AG04449 (cell line): ENCODE data around the gene GRAMD4.

ENCODE experiments used
- CTCF ChIA-PET: fragments of 350-600 bp; formaldehyde crosslinking; extraction: SDS; loops from one replicate; lab custom pipeline; 2021; ENCODE audit warnings: antibody characterized with exemption; lab: Yijun Ruan, JAX
- POLR2A ChIA-PET: fragments of 400-600, 350-600 bp; formaldehyde crosslinking; extraction: SDS; loops from one replicate; lab custom pipeline; 2020; ENCODE audit warnings: antibody characterized with exemption, inconsistent platforms; lab: Yijun Ruan, JAX
- DNase-seq: peaks from one replicate; pipeline ENCODE4 v3.0.0-alpha.2; 2010; ENCODE audit warnings: low read depth, low spot score
- H3K4me3 ChIP-seq: 2 replicates; pipeline ENCODE4 v1.5.1; 2011; ENCODE audit warnings: low read depth, mild to moderate bottlenecking, control low read depth, low read length
- TF ChIP-seq, protein P1 (sequence below): IDR thresholded peaks from one replicate; pipeline ENCODE4 v1.5.1; 2011; ENCODE audit warnings: mild to moderate bottlenecking, moderate library complexity, low read length, control low read depth, inconsistent platforms; ENCODE audit not compliant: insufficient read depth; ENCODE audit errors: missing control alignments

The GRAMD4 gene

DNA sequence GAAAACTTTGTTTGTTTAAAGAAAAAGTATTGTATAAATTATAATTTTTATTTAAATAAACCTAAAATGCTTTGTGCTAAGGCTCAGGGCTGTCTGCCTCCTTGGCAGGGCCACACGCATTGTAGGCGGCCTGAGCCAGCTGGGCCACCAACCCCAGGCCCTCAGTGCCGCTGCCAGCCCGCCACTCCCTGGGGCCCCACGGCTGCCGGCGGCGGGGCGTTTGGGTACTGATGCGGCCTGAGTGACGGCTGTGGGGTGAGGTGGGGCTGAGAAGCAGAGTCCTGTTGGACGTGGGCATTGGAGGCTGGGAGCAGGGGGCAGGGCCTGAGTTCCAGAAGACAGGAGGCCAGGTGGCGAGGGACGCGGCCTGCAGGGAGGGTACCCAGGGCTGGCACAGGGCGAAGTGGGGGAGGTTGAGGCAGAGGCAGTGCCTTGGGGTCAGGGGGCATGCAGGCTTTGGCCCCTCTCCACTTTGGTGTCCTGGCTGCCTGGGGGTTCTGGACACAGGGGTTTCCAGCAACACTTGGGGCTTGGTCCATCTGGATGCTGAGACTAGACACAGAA lies 59.6 kb downstream of the GRAMD4 start:
- TF ChIP-seq, protein P1, sequence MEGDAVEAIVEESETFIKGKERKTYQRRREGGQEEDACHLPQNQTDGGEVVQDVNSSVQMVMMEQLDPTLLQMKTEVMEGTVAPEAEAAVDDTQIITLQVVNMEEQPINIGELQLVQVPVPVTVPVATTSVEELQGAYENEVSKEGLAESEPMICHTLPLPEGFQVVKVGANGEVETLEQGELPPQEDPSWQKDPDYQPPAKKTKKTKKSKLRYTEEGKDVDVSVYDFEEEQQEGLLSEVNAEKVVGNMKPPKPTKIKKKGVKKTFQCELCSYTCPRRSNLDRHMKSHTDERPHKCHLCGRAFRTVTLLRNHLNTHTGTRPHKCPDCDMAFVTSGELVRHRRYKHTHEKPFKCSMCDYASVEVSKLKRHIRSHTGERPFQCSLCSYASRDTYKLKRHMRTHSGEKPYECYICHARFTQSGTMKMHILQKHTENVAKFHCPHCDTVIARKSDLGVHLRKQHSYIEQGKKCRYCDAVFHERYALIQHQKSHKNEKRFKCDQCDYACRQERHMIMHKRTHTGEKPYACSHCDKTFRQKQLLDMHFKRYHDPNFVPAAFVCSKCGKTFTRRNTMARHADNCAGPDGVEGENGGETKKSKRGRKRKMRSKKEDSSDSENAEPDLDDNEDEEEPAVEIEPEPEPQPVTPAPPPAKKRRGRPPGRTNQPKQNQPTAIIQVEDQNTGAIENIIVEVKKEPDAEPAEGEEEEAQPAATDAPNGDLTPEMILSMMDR, result no peak
- CTCF ChIA-PET, result no interaction called here
- H3K4me3 ChIP-seq, result no peak overlapping the region
- no peak for DNase-seq
- POLR2A ChIA-PET, result no interaction called here

DNA sequence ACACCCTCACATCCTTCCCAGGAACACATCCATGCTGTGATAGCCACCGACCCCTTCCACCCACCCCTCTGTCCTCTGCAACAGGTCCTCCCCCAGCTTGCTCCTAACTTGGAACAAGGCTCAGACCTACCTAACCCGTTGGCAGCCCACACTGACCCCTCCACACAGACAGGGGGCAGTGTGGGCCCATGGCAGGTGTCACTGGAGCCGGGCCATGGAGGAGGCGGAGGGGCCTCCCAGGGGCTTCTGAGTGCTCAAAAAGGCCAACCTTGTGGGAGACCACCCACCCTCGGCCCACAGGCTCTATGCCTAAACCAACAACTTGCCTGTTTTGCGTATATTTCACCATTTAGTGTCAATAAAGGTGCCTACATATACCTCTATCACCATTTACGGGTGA lies 60.8 kb downstream of the GRAMD4 start:
- POLR2A ChIA-PET, result no interaction called here
- DNase-seq, result no peak
- TF ChIP-seq, protein P1, result no peak
- H3K4me3 ChIP-seq, result no peak overlapping the region
- CTCF ChIA-PET, result interaction anchor here (0.8 kb wide), 1 partner anchor 42 kb away, joined by 3 read pairs; no protein-coding TSS in a partner anchor

DNA sequence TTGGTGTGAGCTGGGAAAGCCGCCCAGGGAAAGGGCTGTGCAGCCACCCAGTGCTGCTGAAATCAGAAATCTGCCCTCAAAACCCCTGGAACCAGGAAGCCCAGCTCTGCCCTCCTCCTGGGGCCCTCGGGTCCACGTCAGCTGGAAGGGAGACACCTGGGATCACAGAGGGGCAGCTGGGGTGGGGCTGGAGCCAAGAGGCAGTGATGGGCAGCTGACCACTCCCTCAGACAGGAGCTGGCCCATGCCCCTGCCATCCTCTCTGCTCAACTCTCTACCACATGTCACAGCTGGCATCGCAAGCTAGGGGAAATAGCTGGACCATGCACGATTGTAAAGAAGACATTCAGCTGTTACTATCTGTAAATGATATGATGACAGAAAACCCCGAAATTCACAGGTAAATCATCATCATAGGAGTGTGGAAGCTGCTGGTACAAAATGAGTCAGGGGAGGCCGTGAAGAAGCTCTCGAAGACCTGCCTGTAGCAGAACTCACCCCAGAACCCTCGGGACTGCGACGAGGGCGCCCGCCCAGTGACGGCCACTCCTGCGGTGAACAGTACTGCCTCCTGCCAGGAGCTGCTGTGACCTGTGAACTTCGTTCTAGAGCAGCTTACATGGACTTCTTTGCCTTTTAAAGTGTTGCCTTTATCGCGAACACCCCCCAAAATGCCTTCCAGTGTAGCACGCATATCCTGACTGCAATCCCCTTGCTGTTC lies 62.0 kb downstream of the GRAMD4 start:
- no peak overlapping the region for H3K4me3 ChIP-seq
- POLR2A ChIA-PET, result no interaction called here
- CTCF ChIA-PET, result interaction anchor here (0.7 to 0.9 kb wide), 4 partner anchors 9 to 119 kb away, joined by 3 to 4 read pairs (median 3); no protein-coding TSS in a partner anchor
- TF ChIP-seq, protein P1, result no peak
- no peak for DNase-seq

DNA sequence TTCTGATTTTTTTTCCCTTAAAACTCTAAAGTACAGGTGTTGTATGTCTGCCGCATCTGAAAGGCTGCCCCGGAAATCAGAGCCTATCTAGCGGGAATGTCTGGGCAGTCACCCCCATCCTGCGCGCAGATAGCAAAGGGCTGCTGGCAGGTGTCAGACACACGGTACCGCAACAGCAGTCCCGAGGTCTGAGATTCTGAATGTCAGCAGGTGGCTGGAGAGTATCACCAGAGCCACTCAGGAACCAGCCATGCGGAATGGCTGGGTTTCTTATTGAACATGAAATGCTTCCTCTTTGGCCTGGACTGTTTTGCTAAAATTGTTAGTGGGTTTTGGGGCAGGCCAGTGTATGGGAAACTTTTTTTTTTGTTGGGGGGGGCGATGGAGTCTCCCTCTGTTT lies 64.5 kb downstream of the GRAMD4 start:
- POLR2A ChIA-PET, result no interaction called here
- no peak overlapping the region for H3K4me3 ChIP-seq
- CTCF ChIA-PET, result no interaction called here
- TF ChIP-seq, protein P1, result no peak
- DNase-seq, result no peak

DNA sequence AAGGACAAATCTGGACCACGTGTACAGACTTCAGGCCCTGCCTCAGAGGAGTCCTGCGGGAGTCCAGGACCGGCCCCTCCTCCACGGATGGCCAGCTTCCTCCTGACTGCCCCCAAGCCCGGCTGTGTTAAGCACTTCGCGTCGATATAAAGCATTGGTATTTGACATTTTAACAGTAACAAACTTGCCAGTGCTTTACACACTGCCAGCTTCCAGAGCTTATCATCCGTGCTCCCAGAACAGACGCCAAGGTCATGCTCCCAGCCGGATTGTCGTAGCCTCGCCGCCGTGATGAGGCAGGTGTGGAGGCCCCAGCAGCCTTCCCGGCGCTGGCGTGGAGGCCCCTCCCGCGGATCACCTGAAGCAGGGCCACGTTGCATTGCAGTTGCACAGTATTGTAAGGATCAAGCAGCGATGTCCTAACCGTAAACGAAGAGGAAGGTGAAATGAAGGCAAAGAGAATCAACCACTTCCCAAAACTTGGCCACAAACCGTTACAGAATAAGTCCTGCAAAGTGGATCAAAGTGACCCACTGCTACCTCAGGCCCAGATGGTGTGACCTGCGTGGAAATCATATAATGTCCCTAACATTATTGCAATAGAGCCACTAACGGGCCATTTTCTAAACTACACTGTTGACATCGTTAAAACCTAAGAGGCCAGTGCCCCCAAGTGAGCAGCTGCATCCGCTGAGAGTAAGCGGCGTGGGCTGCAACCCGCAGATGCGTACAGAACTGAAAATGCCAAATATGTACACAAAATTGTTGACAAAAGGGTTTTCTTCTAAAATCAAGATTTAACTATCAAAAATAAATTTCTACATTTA lies 66.2 kb downstream of the GRAMD4 start:
- H3K4me3 ChIP-seq, result no peak overlapping the region
- no peak for DNase-seq
- ChIA-PET POLR2A (no interaction called here), CTCF (no interaction called here)
- TF ChIP-seq, protein P1, result no peak

DNA sequence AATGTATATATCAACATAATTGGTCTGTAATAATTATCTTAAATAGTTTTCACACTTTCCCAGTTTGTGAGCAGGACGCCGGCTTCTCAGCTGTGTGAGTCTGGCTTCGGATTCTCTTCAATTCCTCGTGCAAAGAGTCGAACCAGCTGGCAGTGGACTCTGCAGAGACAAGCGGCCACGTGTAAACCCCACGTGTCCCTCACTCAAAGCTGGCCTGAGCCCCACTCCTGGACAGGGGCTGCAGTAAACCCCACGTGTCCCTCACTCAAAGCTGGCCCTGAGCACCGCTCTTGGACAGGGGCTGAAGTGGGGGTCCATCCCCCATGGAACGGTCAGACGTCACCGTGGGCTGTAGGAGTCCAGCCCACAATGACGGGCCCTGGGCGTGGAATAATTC lies 66.9 kb downstream of the GRAMD4 start:
- ChIA-PET CTCF (interaction anchor here (1.5 kb wide), 1 partner anchor 11 kb away, joined by 4 read pairs; no protein-coding TSS in a partner anchor), POLR2A (no interaction called here)
- TF ChIP-seq, protein P1, result no peak
- H3K4me3 ChIP-seq, result no peak overlapping the region
- no peak for DNase-seq
